Measurements from ENCODE around the gene NANP. TPM values are rescaled to one million over a fixed set of nuclear protein-coding genes. Genes with fewer than 3 reads are reported as not detected.
"Not testable (repeated sequence)": the region's sequence is repeated elsewhere in the genome, so short reads cannot be mapped to it uniquely, and the experiment has no call there.

Gene NANP
- total RNA-seq, 1 donor from 2014 or later = 8.2 TPM

DNA sequence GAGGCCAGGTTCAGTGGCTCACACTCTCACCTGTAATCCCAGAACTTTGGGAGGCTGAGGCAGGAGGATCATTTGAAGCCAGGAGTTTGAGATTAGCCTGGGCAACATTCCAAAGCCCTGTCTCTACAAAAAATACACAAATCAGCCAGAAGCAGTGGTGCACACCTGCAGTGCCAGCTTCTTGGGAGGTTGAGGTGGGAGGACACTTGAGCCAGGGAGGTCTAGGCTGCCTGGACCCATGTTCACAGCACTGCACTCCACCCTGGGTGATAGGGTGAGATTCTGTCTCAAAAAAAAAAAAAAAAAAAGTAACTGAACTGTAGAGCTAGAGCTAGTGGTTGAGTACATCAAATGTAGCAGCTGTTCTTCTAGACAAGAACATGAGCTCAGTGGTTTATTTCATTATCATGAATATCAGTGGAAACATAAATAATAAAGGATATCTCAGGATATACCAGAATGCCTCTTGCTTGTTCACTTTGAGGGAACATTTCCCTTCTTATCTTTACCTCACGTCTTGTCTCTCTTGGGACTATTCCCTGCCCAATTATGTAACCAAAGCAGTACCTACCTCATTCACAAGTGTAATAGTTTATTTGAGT is 17.6 kb downstream of the NANP start:
- no peak for DNase-seq (ENCODE audit: low read depth)

GRCh38 chr20:25605148-25605547 is 18.7 kb downstream of the NANP start:
- DNase-seq (ENCODE audit: low read depth) = no peak

- DNase-seq (ENCODE audit: low read depth) = no peak
These were observed 19.2 kb downstream of the NANP start for GRCh38 chr20:25604611-25605010.

GRCh38 chr20:25602914-25603309 is 20.9 kb downstream of the NANP start:
- not testable (repeated sequence) for DNase-seq (ENCODE audit: low read depth)

DNA sequence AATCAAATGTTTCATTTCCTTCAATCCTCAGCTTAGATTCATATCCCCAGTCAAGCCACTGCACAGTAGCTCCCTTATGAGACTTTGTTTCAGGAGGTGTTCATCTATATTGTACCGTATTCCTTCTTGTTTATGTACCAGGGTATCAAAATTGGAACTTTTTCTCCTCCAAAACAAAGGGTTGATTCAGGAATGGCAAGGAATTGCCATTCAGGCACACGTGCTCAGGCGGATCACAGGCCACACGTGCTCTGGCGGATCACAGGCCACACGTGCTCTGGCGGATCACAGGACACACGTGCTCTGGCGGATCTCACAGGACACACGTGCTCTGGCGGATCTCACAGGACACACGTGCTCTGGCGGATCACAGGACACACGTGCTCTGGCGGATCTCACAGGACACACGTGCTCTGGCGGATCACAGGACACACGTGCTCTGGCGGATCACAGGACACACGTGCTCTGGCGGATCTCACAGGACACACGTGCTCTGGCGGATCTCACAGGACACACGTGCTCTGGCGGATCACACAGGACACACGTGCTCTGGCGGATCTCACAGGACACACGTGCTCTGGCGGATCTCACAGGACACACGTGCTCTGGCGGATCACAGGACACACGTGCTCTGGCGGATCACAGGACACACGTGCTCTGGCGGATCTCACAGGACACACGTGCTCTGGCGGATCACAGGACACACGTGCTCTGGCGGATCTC is 21.5 kb downstream of the NANP start:
- not testable (repeated sequence) for DNase-seq (ENCODE audit: low read depth)

DNA sequence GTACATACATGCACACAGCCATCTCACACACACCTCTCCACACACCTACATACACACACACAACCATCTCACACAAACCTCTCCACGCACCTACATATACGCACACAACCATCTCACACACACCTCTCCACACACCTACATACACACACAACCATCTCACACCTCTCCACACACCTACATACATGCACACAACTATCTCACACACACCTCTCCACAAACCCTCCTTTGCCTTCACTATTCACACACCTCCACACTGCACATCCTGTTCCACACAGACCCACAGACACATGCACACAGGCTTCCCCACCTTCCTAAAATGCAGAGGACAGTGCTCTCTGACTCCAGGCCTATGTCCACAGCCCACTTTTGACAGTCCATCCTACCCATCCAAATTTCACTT is 22.2 kb downstream of the NANP start:
- no peak for DNase-seq (ENCODE audit: low read depth)

DNA sequence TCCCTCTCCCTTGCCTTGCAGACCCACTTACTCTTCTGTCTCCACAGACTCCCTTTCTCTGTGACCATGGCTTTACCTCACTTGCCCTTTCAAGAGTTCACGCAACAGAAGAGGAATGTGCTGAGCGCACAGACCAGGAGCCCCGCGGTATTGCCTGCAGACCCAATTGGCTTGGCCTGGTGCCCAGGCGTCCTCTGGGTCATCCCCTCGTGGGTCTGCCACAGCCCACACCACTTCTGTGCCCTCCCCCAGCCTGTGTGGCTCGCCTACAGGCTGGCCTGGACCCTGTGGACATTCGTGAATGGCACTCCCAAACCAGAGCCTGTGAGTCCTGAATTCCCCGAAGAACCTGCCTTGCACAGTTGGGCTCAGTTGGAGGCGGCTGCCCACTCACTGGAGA is 23.2 kb downstream of the NANP start:
- peak; percentile 73 for DNase-seq (ENCODE audit: low read depth)

DNA sequence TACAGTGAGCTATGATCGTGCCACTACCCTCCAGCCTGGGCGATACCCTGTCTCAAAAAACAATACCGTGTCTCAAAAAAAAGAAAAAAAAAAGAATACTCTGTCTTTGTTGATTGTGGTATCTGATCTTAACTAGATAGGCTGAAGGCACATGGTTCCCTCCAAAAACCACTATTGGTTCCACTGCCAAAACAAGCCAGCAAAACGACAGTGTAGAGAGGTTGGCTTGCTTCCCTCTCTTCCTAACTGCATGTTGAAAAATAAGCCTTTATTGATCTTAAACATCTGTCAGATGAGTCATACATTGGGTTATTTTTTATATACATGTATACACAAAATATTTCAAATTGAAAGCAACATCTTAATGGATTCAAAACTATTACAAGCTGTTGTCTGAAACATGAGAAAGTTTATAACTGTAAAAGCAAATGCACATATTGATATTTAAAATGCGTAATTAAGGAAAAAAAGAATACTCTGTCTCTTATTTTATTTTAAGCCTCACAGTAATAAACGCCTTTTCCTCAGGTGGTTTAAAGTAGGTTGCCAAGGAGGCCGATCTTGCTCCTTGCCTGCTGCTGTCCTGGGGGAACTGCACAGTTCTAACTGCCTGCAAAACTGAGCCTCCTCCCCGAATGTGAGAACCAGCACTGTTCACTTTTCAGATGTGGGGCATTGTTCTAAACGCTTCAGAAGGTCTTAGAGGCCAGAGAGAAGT is 31.5 kb downstream of the NANP start:
- DNase-seq (ENCODE audit: low read depth) = no peak

DNA sequence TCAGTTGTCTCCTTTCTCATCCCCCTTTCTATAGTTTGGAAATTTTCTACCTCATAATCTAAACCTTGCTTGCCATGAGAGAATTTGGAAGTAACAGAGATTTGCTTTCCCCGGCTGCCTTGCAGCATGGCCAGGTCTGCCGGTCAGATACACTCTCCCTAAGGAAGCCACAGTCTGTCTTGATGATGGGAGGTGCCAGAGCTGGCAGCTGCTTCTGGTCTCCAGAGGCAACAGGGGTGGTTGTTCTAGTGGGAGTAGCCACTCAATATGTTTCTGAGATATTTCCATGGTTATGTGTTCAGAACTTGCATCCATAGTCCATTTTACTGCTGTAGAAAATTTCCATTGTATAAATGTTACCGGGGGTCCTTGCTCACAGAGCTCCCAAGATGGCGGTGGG is 33.0 kb downstream of the NANP start:
- DNase-seq (ENCODE audit: low read depth) = not testable (repeated sequence)

- no peak for DNase-seq (ENCODE audit: low read depth)
These were observed 35.3 kb downstream of the NANP start for GRCh38 chr20:25588491-25588890.

DNA sequence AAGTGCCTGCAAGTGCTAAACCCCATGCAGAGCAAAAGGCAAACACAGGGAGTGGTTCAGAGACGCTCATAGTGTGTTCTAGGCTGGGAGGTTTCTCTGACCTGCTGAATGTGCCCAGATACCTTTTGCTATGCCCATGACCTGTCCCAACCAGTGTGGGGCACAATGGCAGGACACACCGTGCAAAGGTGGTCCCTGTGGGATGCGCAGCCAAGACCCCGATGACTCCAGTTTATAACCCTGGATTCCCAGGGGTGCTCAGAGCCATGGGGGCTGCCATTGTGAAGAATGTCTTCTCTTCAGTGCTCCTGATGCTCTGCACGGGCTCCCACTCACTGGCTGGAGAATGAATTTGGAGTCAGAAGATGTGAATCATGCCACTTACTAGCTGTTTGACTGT is 36.3 kb downstream of the NANP start:
- DNase-seq (ENCODE audit: low read depth) = no peak

- peak; percentile 29 for DNase-seq (ENCODE audit: low read depth)
These were observed 36.9 kb downstream of the NANP start for GRCh38 chr20:25586877-25587276.

DNA sequence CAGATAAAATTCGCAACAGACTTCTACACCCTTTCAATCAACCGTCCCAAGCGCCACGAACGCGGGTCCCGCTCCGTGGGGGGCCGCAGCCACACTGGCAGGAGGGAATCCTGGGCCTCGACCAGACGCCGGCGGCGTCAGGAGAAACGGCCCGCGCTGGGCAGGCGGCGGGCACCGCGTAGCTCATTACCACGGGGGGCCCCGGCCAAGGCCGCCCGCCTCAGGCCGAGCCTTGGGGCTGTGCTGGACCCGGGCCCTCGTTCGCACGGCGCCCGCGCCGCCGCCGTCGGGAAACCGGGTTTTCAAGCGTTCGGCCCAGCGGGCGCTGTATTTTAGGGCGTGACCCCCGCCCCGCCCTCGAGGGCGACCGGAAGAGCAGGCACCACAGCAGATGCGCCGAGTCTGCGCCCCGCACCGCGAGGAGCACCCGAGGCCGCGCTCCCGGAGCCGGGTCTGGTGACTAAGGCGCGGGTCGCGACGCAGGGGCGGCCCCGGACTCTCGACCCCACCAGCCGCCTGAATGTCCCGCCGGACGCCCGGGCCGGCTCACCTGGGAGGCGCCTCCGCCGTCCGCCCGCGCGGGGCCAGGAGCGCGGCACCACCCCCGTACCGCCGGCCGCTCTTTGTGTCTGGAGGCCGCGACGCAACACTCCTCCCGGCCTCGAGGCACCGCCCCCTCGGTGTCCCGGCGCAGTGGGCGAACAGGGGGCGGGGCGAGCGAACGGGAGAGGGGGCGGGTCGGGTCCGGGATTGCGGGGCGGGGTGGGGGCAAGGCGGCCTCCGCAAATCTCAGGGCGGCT is 38.7 kb downstream of the NANP start, which contains the start of gene NINL:
Gene NINL, minus strand, starts transcription at position 627 of the 800 bp plus-strand sequence. CDS start 58,944 bp downstream, outside the sequence.
- no peak for DNase-seq (ENCODE audit: low read depth)

- not testable (repeated sequence) for DNase-seq (ENCODE audit: low read depth)
These were observed 40.2 kb downstream of the NANP start for GRCh38 chr20:25583607-25584006.

DNA sequence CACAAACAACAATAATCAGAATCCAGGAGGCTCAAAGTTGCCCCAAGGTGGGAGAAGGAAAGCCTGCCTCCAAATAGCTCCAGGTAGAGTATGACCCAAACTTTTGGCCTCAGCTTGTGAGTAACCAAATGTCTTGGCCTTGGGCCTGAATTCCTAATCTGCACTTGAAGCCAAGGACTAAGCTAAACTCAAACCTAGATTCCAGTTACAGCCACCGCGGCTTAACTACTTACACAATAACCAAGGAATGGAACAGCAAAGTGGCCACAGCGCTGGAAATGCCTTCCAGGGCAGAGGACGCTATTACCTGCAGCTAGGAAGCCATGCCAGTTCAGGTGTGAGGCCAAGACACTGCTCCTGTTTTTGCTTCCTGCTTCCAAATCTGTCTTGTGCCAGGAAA is 43.1 kb downstream of the NANP start:
- peak; percentile 76 for DNase-seq (ENCODE audit: low read depth)

DNA sequence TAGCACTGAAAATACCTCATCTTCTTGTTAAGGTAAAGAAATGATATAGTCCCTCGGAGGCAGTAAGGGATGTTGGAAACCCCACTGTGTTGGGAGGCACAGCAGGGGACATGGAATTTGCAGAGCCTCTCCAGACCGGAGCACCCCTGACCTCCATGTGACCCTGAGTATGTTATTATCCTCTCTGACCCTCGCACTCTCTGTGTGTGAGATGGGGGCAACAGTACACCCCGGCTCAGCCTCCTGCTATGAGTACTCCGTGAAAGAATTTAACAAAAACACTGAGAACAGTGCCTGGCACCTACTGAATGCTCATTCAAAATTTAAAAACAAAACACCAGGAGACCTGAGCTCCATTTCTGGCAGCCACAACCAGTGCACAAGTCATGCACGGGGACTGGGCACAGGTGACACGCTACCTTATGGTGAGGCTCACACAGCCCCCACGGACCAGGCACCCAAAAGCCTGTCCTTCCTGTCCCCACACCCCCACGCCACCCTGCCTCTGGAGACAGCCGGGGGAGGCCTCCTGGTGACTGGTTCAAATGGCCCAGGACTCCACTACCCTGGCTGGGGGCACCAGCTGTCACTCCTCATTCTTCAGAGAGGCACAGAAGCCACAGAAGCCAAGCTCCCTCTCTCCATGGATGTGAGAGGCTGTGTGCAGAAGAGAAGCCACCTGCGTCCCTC is 44.6 kb downstream of the NANP start:
- no peak for DNase-seq (ENCODE audit: low read depth)

- DNase-seq (ENCODE audit: low read depth) = no peak
These were observed 46.9 kb downstream of the NANP start for GRCh38 chr20:25576783-25577530.

DNA sequence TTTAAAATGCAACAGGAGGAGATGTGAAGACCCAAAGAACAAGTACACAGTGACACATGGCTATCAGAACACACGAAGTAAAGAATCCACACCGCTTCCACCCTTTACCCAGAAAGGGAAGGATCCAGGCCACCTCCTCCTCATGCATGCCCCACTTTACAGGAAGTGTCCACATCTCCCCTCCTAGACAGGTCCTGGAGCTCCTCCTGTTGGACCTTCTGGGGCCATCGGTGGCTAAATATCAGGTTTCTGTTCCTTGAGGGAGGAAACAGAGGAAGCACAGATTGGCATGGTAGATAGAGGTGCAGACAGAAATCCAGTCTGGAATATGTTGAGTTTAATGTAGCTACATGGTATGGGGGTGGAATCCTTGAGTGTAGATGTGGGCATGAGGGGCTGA is 49.4 kb downstream of the NANP start:
- DNase-seq (ENCODE audit: low read depth) = peak; percentile 42

GRCh38 chr20:25573288-25574251 is 50.2 kb downstream of the NANP start:
- no peak for DNase-seq (ENCODE audit: low read depth)
